HCT116 (cell line): Measurements from ENCODE around the gene BTBD9. TPM values are rescaled to one million over a fixed set of nuclear protein-coding genes. Genes with fewer than 3 reads are reported as not detected.

Experiments used
- ATAC-seq: fragments of 200-7000 bp; cut with Tn5 transposase; 2 replicates; pipeline ENCODE4 v1.9.1; 2020; ENCODE audit warnings: mild to moderate bottlenecking, moderate library complexity
- BruUV-seq: library from RNA; stranded (reverse); fragments of 400-500 nt; replicated peaks from 2 replicates; lab custom pipeline; 2021; lab: Mats Ljungman, UMichigan
- CTCF ChIA-PET: fragments of 300-600 bp; sonication (Branson Sonifier 250); formaldehyde crosslinking; loops from one replicate; lab custom pipeline; 2021; ENCODE audit warnings: antibody characterized with exemption; lab: Charles Lee
- POLR2A ChIA-PET: fragments of 300-600, 350-600 bp; sonication (Branson Sonifier 250); formaldehyde crosslinking; loops from one replicate; lab custom pipeline; 2021; ENCODE audit warnings: antibody characterized with exemption; lab: Charles Lee
- RAD21 ChIA-PET, 2 experiments: fragments of 300-600 bp; sonication (Branson Sonifier 250); formaldehyde crosslinking; loops; one replicate each; lab custom pipeline; 2023; ENCODE audit warnings: low total read pairs in 2 of 2; ENCODE audit not compliant: uncharacterized antibody in 2 of 2, unreplicated experiment in 2 of 2, low non-redundant PET in 1 of 2; lab: Charles Lee
- DNase-seq: peaks from one replicate; pipeline ENCODE4 v3.0.0-alpha.2; 2010; ENCODE audit warnings: low read depth, low spot score
- H2AFZ ChIP-seq: fragments of 200-600 bp; shearing (Covaris generic), sonication (generic); 2 replicates; pipeline ENCODE4 v1.6.1; 2017; ENCODE audit warnings: low read depth, mixed run types, mixed read lengths, antibody characterized with exemption, low read length; ENCODE audit not compliant: poor library complexity, severe bottlenecking
- H3K27ac ChIP-seq: 2 replicates; pipeline ENCODE4 v1.5.1; 2012; ENCODE audit warnings: low read depth, low read length
- H3K27me3 ChIP-seq: fragments of 200-600 bp; sonication (generic); 2 replicates; pipeline ENCODE4 v1.6.1; 2016; ENCODE audit warnings: mixed run types, low read length, mixed read lengths; ENCODE audit not compliant: insufficient read depth
- H3K36me3 ChIP-seq, 2 experiments: fragments of 200-500 bp in 1 of 2; fragments of 200-600 bp in 1 of 2; sonication (Bioruptor generic) in 1 of 2; sonication (generic) in 1 of 2; 2 replicates each; pipeline versions ENCODE4 v1.5.1 to v1.6.1; 2014 to 2016; ENCODE audit warnings: low read length in 2 of 2, inconsistent platforms in 1 of 2, mixed read lengths in 1 of 2, mixed run types in 1 of 2; ENCODE audit not compliant: insufficient read depth in 2 of 2, control insufficient read depth in 1 of 2
- H3K4me1 ChIP-seq, 2 experiments: fragments of 200-600 bp in 1 of 2; sonication (generic) in 1 of 2; 2 replicates each; pipeline versions ENCODE4 v1.5.1 to v1.6.1; 2012 to 2017; ENCODE audit warnings: low read length in 2 of 2, inconsistent platforms in 1 of 2, mild to moderate bottlenecking in 1 of 2, mixed read lengths in 1 of 2, mixed run types in 1 of 2, moderate library complexity in 1 of 2; ENCODE audit not compliant: insufficient read depth in 2 of 2, control insufficient read depth in 1 of 2
- H3K4me2 ChIP-seq: fragments of 200-600 bp; sonication (generic); 2 replicates; pipeline ENCODE4 v1.6.1; 2017; ENCODE audit warnings: mixed run types, low read length, mixed read lengths
- H3K4me3 ChIP-seq, 2 experiments: fragments of 200-600 bp in 1 of 2; sonication (generic) in 1 of 2; replicated peaks in 1 of 2; 2 replicates each; pipeline ENCODE4 v1.5.1; 2011 to 2016; ENCODE audit warnings: low read length in 2 of 2, control low read depth in 1 of 2, low read depth in 1 of 2, mild to moderate bottlenecking in 1 of 2, mixed read lengths in 1 of 2, mixed run types in 1 of 2
- H3K79me2 ChIP-seq: fragments of 200-600 bp; sonication (generic); 2 replicates; pipeline ENCODE4 v1.6.1; 2017; ENCODE audit warnings: mild to moderate bottlenecking, mixed run types, low read length, moderate library complexity, mixed read lengths; ENCODE audit not compliant: insufficient read depth
- H3K9ac ChIP-seq: fragments of 200-600 bp; sonication (generic); 2 replicates; pipeline ENCODE4 v1.6.1; 2016; ENCODE audit warnings: low read length, mixed read lengths
- H3K9me2 ChIP-seq: fragments of 200-600 bp; sonication (generic), shearing (Covaris generic); 2 replicates; pipeline ENCODE4 v1.6.1; 2017; ENCODE audit warnings: mixed run types, mild to moderate bottlenecking, moderate library complexity; ENCODE audit not compliant: insufficient read depth
- H3K9me3 ChIP-seq, 2 experiments: fragments of 200-500 bp in 1 of 2; fragments of 200-600 bp in 1 of 2; sonication (Bioruptor generic) in 1 of 2; sonication (generic) in 1 of 2; 2 replicates each; pipeline ENCODE4 v1.6.1; 2014 to 2017; ENCODE audit warnings: low read length in 2 of 2, mixed read lengths in 2 of 2, inconsistent platforms in 1 of 2, low read depth in 1 of 2, mild to moderate bottlenecking in 1 of 2, mixed run types in 1 of 2, moderate library complexity in 1 of 2; ENCODE audit not compliant: control insufficient read depth in 1 of 2, insufficient read depth in 1 of 2
- H4K20me1 ChIP-seq: fragments of 200-600 bp; sonication (generic), shearing (Covaris generic); 2 replicates; pipeline ENCODE4 v1.6.1; 2017; ENCODE audit warnings: mixed run types, mild to moderate bottlenecking, moderate library complexity; ENCODE audit not compliant: insufficient read depth
- CEBPB ChIP-seq: IDR thresholded peaks from 2 replicates; pipeline ENCODE4 v1.6.1; 2012; ENCODE audit warnings: low read depth
- EGR1 ChIP-seq: IDR thresholded peaks from 2 replicates; pipeline ENCODE4 v1.6.1; 2012; ENCODE audit warnings: low read depth
- EZH2 ChIP-seq: fragments of 200-600 bp; sonication (generic); IDR thresholded peaks from 2 replicates; pipeline ENCODE4 v1.6.1; 2017; ENCODE audit warnings: antibody characterized with exemption, mixed run types
- SRF ChIP-seq: IDR thresholded peaks from 2 replicates; pipeline ENCODE4 v1.6.1; 2012; ENCODE audit warnings: low read depth
- TCF7L2 ChIP-seq: IDR thresholded peaks from 2 replicates; pipeline ENCODE4 v1.7.0; 2011; ENCODE audit warnings: borderline replicate concordance, inconsistent platforms; ENCODE audit not compliant: insufficient read depth, insufficient read length; ENCODE audit errors: extremely low read depth
- intact Hi-C: fragments of 100-400 bp; cut with micrococcal nuclease; formaldehyde crosslinking; loops from 2 replicates; pipeline ENCODE4 v1.10.0; 2022
- total RNA-seq: library from RNA; stranded (reverse); gene quantifications from one replicate; pipeline ENCODE4 v1.2.1, GENCODE V29; 2021; ENCODE audit not compliant: unreplicated experiment
- TF ChIP-seq, protein P1 (sequence below): IDR thresholded peaks from 2 replicates; pipeline ENCODE4 v1.6.1; 2012; ENCODE audit warnings: low read depth

Gene BTBD9
- total RNA-seq, 1 experiment from 2014 or later: 10.9 TPM

DNA sequence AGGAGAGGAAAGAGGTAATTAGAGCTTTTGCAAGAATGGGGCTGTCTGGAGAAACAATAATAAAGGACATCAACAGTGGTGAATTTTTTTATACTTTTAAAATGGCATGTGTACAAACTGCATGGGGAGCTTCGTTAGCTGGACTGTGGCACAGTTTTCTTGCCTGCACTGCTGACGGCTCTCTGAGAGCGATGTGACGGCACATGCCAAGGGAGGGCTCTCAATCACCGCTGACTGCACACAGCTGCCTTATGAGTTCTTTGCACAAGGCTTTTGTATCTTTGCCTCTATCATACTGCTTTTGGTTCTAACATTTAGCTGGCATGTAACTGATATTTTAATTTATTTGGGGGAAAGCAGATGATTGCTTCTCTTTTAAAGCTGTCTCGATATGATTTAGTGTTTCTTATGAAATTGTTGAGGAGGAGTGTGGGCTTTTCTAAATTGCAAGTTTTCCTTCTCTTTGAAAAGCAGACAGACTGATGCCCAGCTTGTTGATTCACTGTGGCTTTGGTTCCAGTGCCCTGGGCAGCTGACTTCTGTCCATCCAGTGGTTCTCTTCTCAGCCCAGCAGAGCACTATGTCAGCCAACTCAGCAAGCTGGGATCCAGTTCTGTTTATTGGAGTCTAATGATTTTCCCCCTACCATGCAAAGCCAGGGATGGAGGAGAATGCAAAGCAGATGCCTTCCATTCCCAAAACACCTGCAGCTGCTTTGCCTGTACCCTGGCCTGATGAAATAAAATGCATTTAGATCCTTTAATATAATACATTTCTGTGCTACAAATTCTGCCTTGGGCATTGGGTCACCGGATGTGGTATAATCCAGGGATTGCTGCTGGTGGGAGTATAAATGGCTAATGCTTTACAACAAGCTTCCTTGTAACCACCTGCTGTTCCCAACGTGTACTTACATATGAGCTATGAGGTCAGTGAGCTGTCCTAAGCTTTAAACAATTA, 496.3 kb downstream of the BTBD9 start:
- no peak for ATAC-seq
- Histone ChIP-seq H3K79me2 (no peaks in the 10 kb centered on the region), H3K4me2 (no peak overlapping the region)
- intact Hi-C loops: no loop called here
- TF ChIP-seq EZH2 (no peak), EGR1 (no peak), SRF (no peak), TCF7L2 (no peak), CEBPB (no peak)
- TF ChIP-seq, protein P1, sequence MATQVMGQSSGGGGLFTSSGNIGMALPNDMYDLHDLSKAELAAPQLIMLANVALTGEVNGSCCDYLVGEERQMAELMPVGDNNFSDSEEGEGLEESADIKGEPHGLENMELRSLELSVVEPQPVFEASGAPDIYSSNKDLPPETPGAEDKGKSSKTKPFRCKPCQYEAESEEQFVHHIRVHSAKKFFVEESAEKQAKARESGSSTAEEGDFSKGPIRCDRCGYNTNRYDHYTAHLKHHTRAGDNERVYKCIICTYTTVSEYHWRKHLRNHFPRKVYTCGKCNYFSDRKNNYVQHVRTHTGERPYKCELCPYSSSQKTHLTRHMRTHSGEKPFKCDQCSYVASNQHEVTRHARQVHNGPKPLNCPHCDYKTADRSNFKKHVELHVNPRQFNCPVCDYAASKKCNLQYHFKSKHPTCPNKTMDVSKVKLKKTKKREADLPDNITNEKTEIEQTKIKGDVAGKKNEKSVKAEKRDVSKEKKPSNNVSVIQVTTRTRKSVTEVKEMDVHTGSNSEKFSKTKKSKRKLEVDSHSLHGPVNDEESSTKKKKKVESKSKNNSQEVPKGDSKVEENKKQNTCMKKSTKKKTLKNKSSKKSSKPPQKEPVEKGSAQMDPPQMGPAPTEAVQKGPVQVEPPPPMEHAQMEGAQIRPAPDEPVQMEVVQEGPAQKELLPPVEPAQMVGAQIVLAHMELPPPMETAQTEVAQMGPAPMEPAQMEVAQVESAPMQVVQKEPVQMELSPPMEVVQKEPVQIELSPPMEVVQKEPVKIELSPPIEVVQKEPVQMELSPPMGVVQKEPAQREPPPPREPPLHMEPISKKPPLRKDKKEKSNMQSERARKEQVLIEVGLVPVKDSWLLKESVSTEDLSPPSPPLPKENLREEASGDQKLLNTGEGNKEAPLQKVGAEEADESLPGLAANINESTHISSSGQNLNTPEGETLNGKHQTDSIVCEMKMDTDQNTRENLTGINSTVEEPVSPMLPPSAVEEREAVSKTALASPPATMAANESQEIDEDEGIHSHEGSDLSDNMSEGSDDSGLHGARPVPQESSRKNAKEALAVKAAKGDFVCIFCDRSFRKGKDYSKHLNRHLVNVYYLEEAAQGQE: no peak
- TF ChIP-seq, all 23 proteins: peak for 0
- Histone ChIP-seq H3K27ac (no peak overlapping the region), H3K9me3 (no peaks in the 10 kb centered on the region), H4K20me1 (no peaks in the 10 kb centered on the region), H3K9ac (no peak overlapping the region), H3K4me3 (no peak overlapping the region), H3K9me2 (no peaks in the 10 kb centered on the region), H3K4me1 (no peaks in the 10 kb centered on the region), H3K27me3 (no peaks in the 10 kb centered on the region), H3K36me3 (no peaks in the 10 kb centered on the region), H2AFZ (no peak overlapping the region)
- DNase-seq: no peak
- RAD21 ChIA-PET: no interaction called here
- CTCF ChIA-PET: no interaction called here
- POLR2A ChIA-PET: interaction anchor here (0.6 kb wide), 1 partner anchor 42 kb away, joined by 3 read pairs; no protein-coding TSS in a partner anchor
- BruUV-seq: no TSS peak
